ENCODE results near the gene XPO4. TPM values are rescaled to one million over a fixed set of nuclear protein-coding genes. Genes with fewer than 3 reads are reported as not detected.

XPO4 gene
- total and polyA plus RNA-seq, 10 of the 15 experiments (the other 5 are each of a cell fraction or from before 2014, with no cell fraction given): 3.6 to 24.9 (median 18.4) TPM

DNA sequence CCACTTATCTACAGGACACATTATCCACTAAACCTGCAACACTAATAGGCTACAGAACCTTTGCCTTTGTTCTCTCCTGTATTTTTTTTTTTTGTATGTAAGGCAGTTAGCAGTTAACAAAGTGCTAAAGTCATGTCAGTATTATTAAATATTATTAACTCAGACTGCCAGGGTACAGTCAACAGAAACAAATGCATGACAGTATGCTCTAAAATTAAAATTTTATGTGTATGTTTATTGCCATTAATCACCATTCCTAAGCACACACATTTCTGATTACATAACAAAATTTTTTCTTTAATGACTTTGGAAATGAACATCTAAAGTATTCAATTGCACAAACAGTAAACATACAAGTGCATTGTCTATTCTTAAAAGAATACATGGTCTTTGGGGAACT, 41.7 kb downstream of the XPO4 start:
- intact Hi-C loops (cut with micrococcal nuclease; ENCODE audit: unreplicated experiment): no loop called here
- SMC1A ChIA-PET (ENCODE audit: uncharacterized antibody, unreplicated experiment): no interaction called here
- BruUV-seq (replicated peaks): TSS peak; percentile 24

DNA sequence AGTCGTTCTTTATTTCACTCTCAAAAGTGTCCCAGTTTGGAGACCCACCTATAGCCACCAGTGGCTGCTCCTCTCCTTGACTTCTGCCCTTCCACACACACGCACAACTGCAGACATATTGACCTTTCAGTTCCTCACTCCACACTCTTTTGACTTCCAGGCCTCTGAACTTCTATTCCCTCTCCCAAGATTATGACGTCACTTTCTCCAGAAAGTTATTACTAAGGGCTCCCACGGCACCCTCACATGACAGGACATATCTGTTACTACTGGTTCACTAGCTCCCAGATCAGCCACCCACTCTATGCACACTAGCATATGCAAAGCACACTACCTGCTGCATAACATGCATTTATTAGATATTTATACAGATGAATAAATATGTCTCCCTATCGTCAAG, 45.9 kb downstream of the XPO4 start:
- H3K36me3 ChIP-seq (ENCODE audit: control insufficient read depth in 2 of 2, insufficient read depth in 2 of 2, low read length in 1 of 2): peaks cover 6 to 10% of the 10 kb centered on the region in 2 experiments; a peak in 3 of 4 replicates
- DNase-seq (ENCODE audit: low read depth, low spot score): no peak
- POLR2A ChIA-PET: no interaction called here
- no peak for FAIRE-seq
- H3K4me2 ChIP-seq (ENCODE audit: control insufficient read depth, insufficient read depth): no peak overlapping the region
- RAD21 ChIA-PET (ENCODE audit: unreplicated experiment): interaction anchor here (1.4 kb wide), 1 partner anchor 28 kb away, joined by 3 read pairs; no protein-coding TSS in a partner anchor
- no peak for ATAC-seq
- no peak overlapping the region for H3K4me3 ChIP-seq
- CTCF ChIA-PET: interaction anchor here (0.7 to 1.0 kb wide), 2 partner anchors 10 to 327 kb away, joined by 3 read pairs; no protein-coding TSS in a partner anchor
- H2AFZ ChIP-seq (ENCODE audit: control insufficient read depth, low read depth, low read length): no peak overlapping the region
- no peaks in the 10 kb centered on the region for H4K20me1 ChIP-seq (ENCODE audit: control insufficient read depth, insufficient read depth)
- H3K79me2 ChIP-seq (ENCODE audit: control insufficient read depth, insufficient read depth, low read length): no peaks in the 10 kb centered on the region
- H3K4me1 ChIP-seq (ENCODE audit: control insufficient read depth, insufficient read depth, low read length): no peaks in the 10 kb centered on the region
- WGBS (ENCODE audit: insufficient coverage, insufficient replicate concordance, low lambda C conversion rate, missing lambda C conversion rate): 66% methylated on average over 5 of the region's 5 CpGs
- H3K27me3 ChIP-seq (replicated peaks in 1 of 2; ENCODE audit: control insufficient read depth in 2 of 2, insufficient read depth in 2 of 2, low read length in 1 of 2): no peaks in the 10 kb centered on the region
- no peak overlapping the region for H3K27ac ChIP-seq (ENCODE audit: control insufficient read depth, insufficient read depth)
- SMC1A ChIA-PET (ENCODE audit: uncharacterized antibody, unreplicated experiment): no interaction called here
- in situ Hi-C loops (cut with MboI): no loop called here
- intact Hi-C loops (cut with micrococcal nuclease; ENCODE audit: unreplicated experiment): no loop called here
- TF ChIP-seq IKZF2 (IDR thresholded peaks at IDR 0.05) (no peak), ZNF207 (IDR thresholded peaks at IDR 0.05; ENCODE audit: borderline replicate concordance) (no peak), MTA3 (IDR thresholded peaks at IDR 0.05; ENCODE audit: borderline replicate concordance, low read length) (no peak), RBBP5 (conservative IDR thresholded peaks at IDR 0.05) (no peak), FOXM1 (IDR thresholded peaks at IDR 0.05; ENCODE audit: low read depth, low read length) (no peak), RFX5 (IDR thresholded peaks at IDR 0.05; ENCODE audit: low read depth, low read length) (no peak), POU2F2 (IDR thresholded peaks at IDR 0.05; ENCODE audit: borderline replicate concordance, low read depth, low read length) (no peak), ZSCAN29 (IDR thresholded peaks at IDR 0.05) (no peak), NR2C2 (IDR thresholded peaks at IDR 0.05; ENCODE audit: borderline replicate concordance, control insufficient read depth, insufficient read length, low read depth) (no peak)
- TF ChIP-seq, protein P1, sequence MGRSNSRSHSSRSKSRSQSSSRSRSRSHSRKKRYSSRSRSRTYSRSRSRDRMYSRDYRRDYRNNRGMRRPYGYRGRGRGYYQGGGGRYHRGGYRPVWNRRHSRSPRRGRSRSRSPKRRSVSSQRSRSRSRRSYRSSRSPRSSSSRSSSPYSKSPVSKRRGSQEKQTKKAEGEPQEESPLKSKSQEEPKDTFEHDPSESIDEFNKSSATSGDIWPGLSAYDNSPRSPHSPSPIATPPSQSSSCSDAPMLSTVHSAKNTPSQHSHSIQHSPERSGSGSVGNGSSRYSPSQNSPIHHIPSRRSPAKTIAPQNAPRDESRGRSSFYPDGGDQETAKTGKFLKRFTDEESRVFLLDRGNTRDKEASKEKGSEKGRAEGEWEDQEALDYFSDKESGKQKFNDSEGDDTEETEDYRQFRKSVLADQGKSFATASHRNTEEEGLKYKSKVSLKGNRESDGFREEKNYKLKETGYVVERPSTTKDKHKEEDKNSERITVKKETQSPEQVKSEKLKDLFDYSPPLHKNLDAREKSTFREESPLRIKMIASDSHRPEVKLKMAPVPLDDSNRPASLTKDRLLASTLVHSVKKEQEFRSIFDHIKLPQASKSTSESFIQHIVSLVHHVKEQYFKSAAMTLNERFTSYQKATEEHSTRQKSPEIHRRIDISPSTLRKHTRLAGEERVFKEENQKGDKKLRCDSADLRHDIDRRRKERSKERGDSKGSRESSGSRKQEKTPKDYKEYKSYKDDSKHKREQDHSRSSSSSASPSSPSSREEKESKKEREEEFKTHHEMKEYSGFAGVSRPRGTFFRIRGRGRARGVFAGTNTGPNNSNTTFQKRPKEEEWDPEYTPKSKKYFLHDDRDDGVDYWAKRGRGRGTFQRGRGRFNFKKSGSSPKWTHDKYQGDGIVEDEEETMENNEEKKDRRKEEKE (IDR thresholded peaks at IDR 0.05): no peak
- BruUV-seq (replicated peaks): no TSS peak
- no peak overlapping the region for H3K9ac ChIP-seq (ENCODE audit: control insufficient read depth, insufficient read depth, low read length)
- H3K9me3 ChIP-seq (replicated peaks; ENCODE audit: control insufficient read depth, insufficient read depth, low read length): no peaks in the 10 kb centered on the region

More for the DNA sequence above, 41.7 kb downstream of the XPO4 start:
- H3K36me3 ChIP-seq (ENCODE audit: control insufficient read depth in 2 of 2, insufficient read depth in 2 of 2, low read length in 1 of 2): peaks cover 4 to 10% of the 10 kb centered on the region in 2 experiments; a peak in 3 of 4 replicates
- peaks cover 4% of the 10 kb centered on the region for H3K79me2 ChIP-seq (ENCODE audit: control insufficient read depth, insufficient read depth, low read length)
- no peak for TF ChIP-seq EGR1 (IDR thresholded peaks at IDR 0.05; ENCODE audit: borderline replicate concordance in 1 of 2, low read depth in 2 of 2, low read length in 2 of 2)
- no peak for TF ChIP-seq TCF12 (IDR thresholded peaks at IDR 0.05; ENCODE audit: low read depth, low read length)
- TF ChIP-seq, protein P2, sequence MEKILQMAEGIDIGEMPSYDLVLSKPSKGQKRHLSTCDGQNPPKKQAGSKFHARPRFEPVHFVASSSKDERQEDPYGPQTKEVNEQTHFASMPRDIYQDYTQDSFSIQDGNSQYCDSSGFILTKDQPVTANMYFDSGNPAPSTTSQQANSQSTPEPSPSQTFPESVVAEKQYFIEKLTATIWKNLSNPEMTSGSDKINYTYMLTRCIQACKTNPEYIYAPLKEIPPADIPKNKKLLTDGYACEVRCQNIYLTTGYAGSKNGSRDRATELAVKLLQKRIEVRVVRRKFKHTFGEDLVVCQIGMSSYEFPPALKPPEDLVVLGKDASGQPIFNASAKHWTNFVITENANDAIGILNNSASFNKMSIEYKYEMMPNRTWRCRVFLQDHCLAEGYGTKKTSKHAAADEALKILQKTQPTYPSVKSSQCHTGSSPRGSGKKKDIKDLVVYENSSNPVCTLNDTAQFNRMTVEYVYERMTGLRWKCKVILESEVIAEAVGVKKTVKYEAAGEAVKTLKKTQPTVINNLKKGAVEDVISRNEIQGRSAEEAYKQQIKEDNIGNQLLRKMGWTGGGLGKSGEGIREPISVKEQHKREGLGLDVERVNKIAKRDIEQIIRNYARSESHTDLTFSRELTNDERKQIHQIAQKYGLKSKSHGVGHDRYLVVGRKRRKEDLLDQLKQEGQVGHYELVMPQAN (conservative IDR thresholded peaks at IDR 0.05): no peak
- TF ChIP-seq KAT2A (conservative IDR thresholded peaks at IDR 0.05; ENCODE audit: control insufficient read depth, low read depth, low read length): no peak
- TF ChIP-seq SPI1 (IDR thresholded peaks at IDR 0.05; ENCODE audit: borderline replicate concordance, insufficient read depth, low read depth, low read length): no peak
- TF ChIP-seq RAD21 (IDR thresholded peaks at IDR 0.05; ENCODE audit: insufficient read depth, low read depth, low read length): no peak
- TF ChIP-seq CREB1 (IDR thresholded peaks at IDR 0.05; ENCODE audit: low read depth): no peak
- ATAC-seq (no peak), DNase-seq (ENCODE audit: low read depth, low spot score) (no peak), FAIRE-seq (no peak)
- no peak overlapping the region for H3K27ac ChIP-seq (ENCODE audit: control insufficient read depth, insufficient read depth)
- ChIA-PET POLR2A (interaction anchor here (0.6 kb wide), 1 partner anchor 1090 kb away, joined by 3 read pairs; no protein-coding TSS in a partner anchor), CTCF (no interaction called here), RAD21 (ENCODE audit: unreplicated experiment) (interaction anchor here (0.6 kb wide), 1 partner anchor 442 kb away, joined by 3 read pairs; no protein-coding TSS in a partner anchor)
- no peaks in the 10 kb centered on the region for H4K20me1 ChIP-seq (ENCODE audit: control insufficient read depth, insufficient read depth)
- H3K4me1 ChIP-seq (ENCODE audit: control insufficient read depth, insufficient read depth, low read length): peaks cover 3% of the 10 kb centered on the region
- no peak overlapping the region for H3K4me2 ChIP-seq (ENCODE audit: control insufficient read depth, insufficient read depth)
- H3K9ac ChIP-seq (ENCODE audit: control insufficient read depth, insufficient read depth, low read length): no peak overlapping the region
- H2AFZ ChIP-seq (ENCODE audit: control insufficient read depth, low read depth, low read length): no peak overlapping the region
- H3K4me3 ChIP-seq: no peak overlapping the region
- H3K27me3 ChIP-seq (replicated peaks in 1 of 2; ENCODE audit: control insufficient read depth in 2 of 2, insufficient read depth in 2 of 2, low read length in 1 of 2): no peaks in the 10 kb centered on the region
- H3K9me3 ChIP-seq (replicated peaks; ENCODE audit: control insufficient read depth, insufficient read depth, low read length): no peaks in the 10 kb centered on the region
- in situ Hi-C loops (cut with MboI): no loop called here

All from GM12878 (cell line).